SK-N-SH (cell line): Measurements from ENCODE around the gene FBXO21. TPM values are rescaled to one million over a fixed set of nuclear protein-coding genes. Genes with fewer than 3 reads are reported as not detected.

Experiments
- CTCF ChIA-PET: fragments of 300-600, 350-600 bp; formaldehyde crosslinking; extraction: SDS; loops from one replicate; lab custom pipeline; 2021; lab: Yijun Ruan, JAX
- POLR2A ChIA-PET: fragments of 350-600 bp; sonication (Branson Sonifier 250); formaldehyde crosslinking; extraction: SDS; loops from one replicate; lab custom pipeline; 2020; ENCODE audit warnings: antibody characterized with exemption, inconsistent platforms; lab: Yijun Ruan, JAX
- DNase-seq: peaks from one replicate; pipeline ENCODE4 v3.0.0; 2012
- H2AFZ ChIP-seq: fragments of 200-600 bp; sonication (generic); 2 replicates; pipeline ENCODE4 v1.8.1; 2016; ENCODE audit warnings: antibody characterized with exemption, mild to moderate bottlenecking, low read depth
- H3F3A ChIP-seq: fragments of 200-600 bp; sonication (generic); replicated peaks from 2 replicates; pipeline ENCODE3; 2016; ENCODE audit warnings: antibody characterized with exemption, mild to moderate bottlenecking; ENCODE audit not compliant: insufficient read depth
- H3K27ac ChIP-seq, 2 experiments: fragments of 200-500 bp in 1 of 2; fragments of 200-600 bp in 1 of 2; sonication (Bioruptor generic) in 1 of 2; sonication (generic), shearing (Covaris generic) in 1 of 2; 2 replicates each; pipeline versions ENCODE4 v1.5.1 to v1.6.1; 2014 to 2016; ENCODE audit warnings: low read depth in 2 of 2, inconsistent platforms in 1 of 2, low read length in 1 of 2, mild to moderate bottlenecking in 1 of 2, mixed read lengths in 1 of 2
- H3K27me3 ChIP-seq: fragments of 200-600 bp; sonication (generic), shearing (Covaris generic); 2 replicates; pipeline ENCODE4 v1.6.1; 2016; ENCODE audit warnings: mixed run types; ENCODE audit not compliant: insufficient read depth
- H3K36me3 ChIP-seq, 2 experiments: fragments of 200-500 bp in 1 of 2; fragments of 200-600 bp in 1 of 2; sonication (Bioruptor generic) in 1 of 2; sonication (generic) in 1 of 2; replicated peaks in 1 of 2; 2 replicates each; pipeline versions ENCODE3 to v1.5.1; 2014 to 2016; ENCODE audit warnings: low read length in 1 of 2, mild to moderate bottlenecking in 1 of 2; ENCODE audit not compliant: insufficient read depth in 2 of 2, control insufficient read depth in 1 of 2
- H3K4me1 ChIP-seq, 2 experiments: fragments of 200-500 bp in 1 of 2; fragments of 200-600 bp in 1 of 2; sonication (Bioruptor generic) in 1 of 2; sonication (generic), shearing (Covaris generic) in 1 of 2; 2 replicates each; pipeline versions ENCODE4 v1.5.1 to v1.6.1; 2014 to 2016; ENCODE audit warnings: low read depth in 1 of 2, low read length in 1 of 2, mixed run types in 1 of 2; ENCODE audit not compliant: insufficient read depth in 2 of 2, control insufficient read depth in 1 of 2
- H3K4me2 ChIP-seq: fragments of 200-600 bp; sonication (generic), shearing (Covaris generic); 2 replicates; pipeline ENCODE4 v1.6.1; 2017; ENCODE audit warnings: mixed run types
- H3K4me3 ChIP-seq, 2 experiments: fragments of 200-500 bp in 1 of 2; fragments of 200-600 bp in 1 of 2; sonication (Bioruptor generic) in 1 of 2; sonication (generic), shearing (Covaris generic) in 1 of 2; 2 replicates each; pipeline versions ENCODE4 v1.5.1 to v1.8.1; 2014 to 2016; ENCODE audit warnings: low read depth in 2 of 2, inconsistent platforms in 1 of 2, low read length in 1 of 2, mild to moderate bottlenecking in 1 of 2, mixed read lengths in 1 of 2, moderate library complexity in 1 of 2
- H3K79me2 ChIP-seq: fragments of 200-600 bp; sonication (generic); 2 replicates; pipeline ENCODE4 v1.8.1; 2017; ENCODE audit warnings: mild to moderate bottlenecking; ENCODE audit not compliant: insufficient read depth
- H3K9ac ChIP-seq: fragments of 200-600 bp; sonication (generic); 2 replicates; pipeline ENCODE4 v1.6.1; 2017; ENCODE audit warnings: mixed run types
- H3K9me2 ChIP-seq: fragments of 200-600 bp; sonication (generic); 2 replicates; pipeline ENCODE4 v1.6.1; 2017; ENCODE audit warnings: mixed run types
- H3K9me3 ChIP-seq: fragments of 200-600 bp; sonication (generic); 2 replicates; pipeline ENCODE4 v1.6.1; 2017; ENCODE audit warnings: mixed run types, mild to moderate bottlenecking, moderate library complexity
- H4K20me1 ChIP-seq: fragments of 200-600 bp; sonication (generic); 2 replicates; pipeline ENCODE4 v1.6.1; 2017; ENCODE audit warnings: mild to moderate bottlenecking, mixed run types; ENCODE audit not compliant: insufficient read depth
- CHD2 ChIP-seq: fragments of 150-350 bp; IDR thresholded peaks from 2 replicates; pipeline ENCODE4 v1.6.1; 2018; ENCODE audit warnings: low read length; ENCODE audit not compliant: partially characterized antibody
- GABPA ChIP-seq: IDR thresholded peaks from 2 replicates; pipeline ENCODE4 v1.4.0; 2012; ENCODE audit warnings: low read depth, mild to moderate bottlenecking
- JUND ChIP-seq: IDR thresholded peaks from 2 replicates; pipeline ENCODE4 v1.4.0; 2012
- MEF2A ChIP-seq: IDR thresholded peaks from 2 replicates; pipeline ENCODE4 v1.4.0; 2012; ENCODE audit warnings: low read depth, borderline replicate concordance
- NFIC ChIP-seq: IDR thresholded peaks from 2 replicates; pipeline ENCODE4 v1.4.0; 2012; ENCODE audit warnings: borderline replicate concordance
- POLR2AphosphoS5 ChIP-seq: IDR thresholded peaks from 2 replicates; pipeline ENCODE4 v1.6.1; 2012; ENCODE audit warnings: low read depth, low read length
- RCOR1 ChIP-seq: fragments of 150-350 bp; IDR thresholded peaks from 2 replicates; pipeline ENCODE4 v1.6.1; 2017; ENCODE audit warnings: antibody characterized with exemption, low read length
- REST ChIP-seq: IDR thresholded peaks from 2 replicates; pipeline ENCODE4 v1.6.1; 2012; ENCODE audit warnings: mild to moderate bottlenecking, low read depth, low read length, moderate library complexity
- RFX5 ChIP-seq: IDR thresholded peaks from 2 replicates; pipeline ENCODE4 v1.6.1; 2012; ENCODE audit warnings: mild to moderate bottlenecking, improper control_type of control experiment, low read length
- SIN3A ChIP-seq: IDR thresholded peaks from 2 replicates; pipeline ENCODE4 v1.6.1; 2012; ENCODE audit warnings: low read depth, mild to moderate bottlenecking, low read length, moderate library complexity, borderline replicate concordance
- SMC3 ChIP-seq: IDR thresholded peaks from 2 replicates; pipeline ENCODE4 v1.6.1; 2012; ENCODE audit warnings: low read depth, low read length, improper control_type of control experiment
- TCF12 ChIP-seq: IDR thresholded peaks from 2 replicates; pipeline ENCODE4 v1.4.0; 2012
- USF1 ChIP-seq: IDR thresholded peaks from 2 replicates; pipeline ENCODE4 v1.4.0; 2012; ENCODE audit warnings: low read depth, borderline replicate concordance
- USF2 ChIP-seq: fragments of 150-350 bp; IDR thresholded peaks from 2 replicates; pipeline ENCODE4 v1.6.1; 2017; ENCODE audit warnings: antibody characterized with exemption, low read length, low read depth, borderline replicate concordance
- YY1 ChIP-seq: IDR thresholded peaks from 2 replicates; pipeline ENCODE4 v1.4.0; 2012; ENCODE audit warnings: low read depth, mild to moderate bottlenecking
- ZBTB33 ChIP-seq: IDR thresholded peaks from 2 replicates; pipeline ENCODE4 v1.4.0; 2012; ENCODE audit warnings: low read depth, borderline replicate concordance
- WGBS: methylation state at CpG from one replicate; pipeline ENCODE4 v1.1.6; 2017; ENCODE audit warnings: low lambda C conversion rate; 5-methylcytosine and 5-hydroxymethylcytosine counted together
- polyA plus RNA-seq, 3 experiments: library from polyadenylated mRNA; depleted of rRNA; stranded (reverse); fragments of >200 nt; gene quantifications; 2 replicates each; pipeline ENCODE4 v1.2.3, GENCODE V29; 2012

Gene FBXO21
- polyA plus RNA-seq, 1 of the 3 experiments (the other 2 are of a cell fraction), result 44.2 TPM

GRCh38 chr12:117192057-117192456 is 1.8 kb upstream of the FBXO21 start:
- DNase-seq, result no peak
- H3K9me2 ChIP-seq, result no peaks in the 10 kb centered on the region
- no peak overlapping the region for H2AFZ ChIP-seq
- H3K9me3 ChIP-seq, result no peaks in the 10 kb centered on the region
- no peaks in the 10 kb centered on the region for H4K20me1 ChIP-seq
- peaks cover 5 to 8% of the 10 kb centered on the region in 2 experiments for H3K36me3 ChIP-seq
- H3K4me1 ChIP-seq, result peaks cover 4 to 10% of the 10 kb centered on the region in 2 experiments; a peak in 3 of 4 replicates
- H3K27me3 ChIP-seq, result no peaks in the 10 kb centered on the region
- H3F3A ChIP-seq, result peaks cover 4% of the 10 kb centered on the region
- WGBS, result 87% methylated on average over 2 of the region's 2 CpGs
- CTCF ChIA-PET, result interaction anchor here (1.2 kb wide), 2 partner anchors 8 to 16 kb away, joined by 3 read pairs; no protein-coding TSS in a partner anchor
- no peak overlapping the region for H3K27ac ChIP-seq
- H3K79me2 ChIP-seq, result peaks cover 28% of the 10 kb centered on the region
- TF ChIP-seq SMC3, result no peak
- TF ChIP-seq TCF12, result no peak
- no peak for TF ChIP-seq NFIC
- no peak for TF ChIP-seq USF1
- TF ChIP-seq RFX5, result no peak
- TF ChIP-seq YY1, result no peak
- TF ChIP-seq REST, result no peak
- no peak for TF ChIP-seq GABPA
- TF ChIP-seq RCOR1, result no peak
- TF ChIP-seq CHD2, result no peak
- TF ChIP-seq USF2, result no peak
- TF ChIP-seq POLR2AphosphoS5, result no peak
- no peak for TF ChIP-seq MEF2A
- no peak for TF ChIP-seq JUND
- TF ChIP-seq ZBTB33, result no peak
- TF ChIP-seq SIN3A, result no peak
- TF ChIP-seq, all 33 proteins: peak for 0
- POLR2A ChIA-PET, result no interaction called here
- Histone ChIP-seq H3K9ac (no peak overlapping the region), H3K4me3 (no peak overlapping the region), H3K4me2 (no peak overlapping the region)
